RWPE1 (cell line): ENCODE data around the gene IREB2.

ENCODE experiments used
- CTCF ChIA-PET: fragments of 350-600 bp; sonication (Branson Sonifier 250); formaldehyde crosslinking; extraction: SDS; loops from one replicate; lab custom pipeline; 2021; lab: Yijun Ruan, JAX
- POLR2A ChIA-PET: fragments of 400-600 bp; formaldehyde crosslinking; extraction: SDS; loops from one replicate; lab custom pipeline; 2020; ENCODE audit warnings: antibody characterized with exemption; ENCODE audit not compliant: low non-redundant PET; lab: Yijun Ruan, JAX
- DNase-seq: peaks from one replicate; pipeline ENCODE4 v3.0.0; 2012; ENCODE audit warnings: low spot score
- H3K27ac ChIP-seq: fragments of 450-650 bp; 2 replicates; pipeline ENCODE4 v1.5.1; 2017
- CTCF ChIP-seq: fragments of 450-650 bp; conservative IDR thresholded peaks from 2 replicates; pipeline ENCODE4 v1.5.1; 2017; ENCODE audit warnings: low read depth, mild to moderate bottlenecking

Gene IREB2

DNA sequence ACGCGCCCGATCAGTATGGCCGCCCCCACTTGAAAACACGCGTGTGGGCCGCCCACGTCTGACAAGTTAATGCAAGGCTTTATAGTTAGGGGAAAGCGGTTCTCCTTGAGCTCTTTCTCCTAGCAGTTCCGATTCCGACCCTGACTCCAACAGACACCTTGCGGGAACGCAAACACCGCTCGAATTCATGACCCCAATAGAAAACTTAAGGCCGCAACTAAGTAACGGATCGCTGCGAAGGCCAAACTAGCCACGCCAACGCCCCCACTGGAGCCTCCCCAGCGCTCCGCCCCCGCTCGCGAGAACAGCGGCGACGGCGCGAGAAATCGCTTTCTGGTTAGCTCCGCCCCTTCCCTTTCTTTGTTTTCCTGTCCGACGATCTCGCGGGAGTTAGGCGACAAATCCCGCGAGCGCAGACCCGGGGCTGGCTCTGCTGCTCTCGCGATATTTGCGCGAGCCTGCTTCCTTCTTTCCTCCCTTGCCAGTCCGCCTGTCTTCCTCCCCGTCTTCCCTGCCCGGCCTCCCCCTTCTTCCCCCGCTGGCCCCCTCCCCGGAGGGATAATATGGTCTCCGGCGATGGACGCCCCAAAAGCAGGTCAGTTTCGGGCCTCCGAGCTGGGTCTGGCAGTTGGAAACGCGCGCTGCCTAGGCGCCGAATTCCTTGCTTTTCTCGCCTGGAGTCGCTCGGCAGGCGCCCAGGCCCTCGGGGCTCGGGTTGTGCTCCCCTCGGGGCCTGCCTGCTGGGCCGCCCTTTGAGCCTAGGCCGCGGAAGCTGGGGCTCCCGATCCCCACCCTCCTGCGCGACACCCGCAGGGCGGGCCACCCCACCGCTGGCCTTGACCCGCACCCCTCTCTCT is at the start of gene IREB2:
IREB2 (plus strand) TSS at position 455 of the 857 bp plus-strand sequence; CDS start at position 577, 122 bp downstream.
- CTCF ChIA-PET = interaction anchor here (0.5 to 2.0 kb wide), 3 partner anchors 10 to 17 kb away, joined by 3 to 6 read pairs (median 4); no protein-coding TSS in a partner anchor
- POLR2A ChIA-PET = interaction anchor here (1.1 kb wide), 1 partner anchor 15 kb away, joined by 3 read pairs; no protein-coding TSS in a partner anchor

DNA sequence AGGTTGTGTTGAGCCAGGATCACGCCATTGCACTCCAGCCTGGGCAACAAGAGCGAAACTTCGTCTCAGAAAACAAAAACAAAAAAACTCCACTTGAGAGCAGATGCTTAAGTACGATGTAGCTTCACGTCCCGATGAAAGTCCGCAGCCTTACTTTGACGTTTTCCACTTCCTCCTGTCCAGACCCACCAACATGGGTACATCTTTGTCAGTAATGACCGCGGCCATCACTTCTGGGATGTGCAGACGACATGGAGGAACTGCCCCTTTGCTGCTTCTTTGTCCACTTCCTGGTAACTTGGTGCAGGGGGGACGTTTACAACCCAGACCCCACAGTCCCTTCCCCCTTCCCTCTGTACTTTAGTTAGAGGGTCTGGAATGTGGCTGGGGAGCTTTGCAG is 49.2 kb upstream of the IREB2 start:
- POLR2A ChIA-PET = no interaction called here
- no peak for DNase-seq
- CTCF ChIA-PET = interaction anchor here (0.7 kb wide), 1 partner anchor 53 kb away, joined by 3 read pairs; no protein-coding TSS in a partner anchor
- no peak for TF ChIP-seq CTCF
- no peak overlapping the region for H3K27ac ChIP-seq

More for the DNA sequence above, at the start of gene IREB2:
- TF ChIP-seq CTCF = no peak
- peak; percentile 100 for DNase-seq
- H3K27ac ChIP-seq = peak within 1 kb of the TSS; percentile 88

DNA sequence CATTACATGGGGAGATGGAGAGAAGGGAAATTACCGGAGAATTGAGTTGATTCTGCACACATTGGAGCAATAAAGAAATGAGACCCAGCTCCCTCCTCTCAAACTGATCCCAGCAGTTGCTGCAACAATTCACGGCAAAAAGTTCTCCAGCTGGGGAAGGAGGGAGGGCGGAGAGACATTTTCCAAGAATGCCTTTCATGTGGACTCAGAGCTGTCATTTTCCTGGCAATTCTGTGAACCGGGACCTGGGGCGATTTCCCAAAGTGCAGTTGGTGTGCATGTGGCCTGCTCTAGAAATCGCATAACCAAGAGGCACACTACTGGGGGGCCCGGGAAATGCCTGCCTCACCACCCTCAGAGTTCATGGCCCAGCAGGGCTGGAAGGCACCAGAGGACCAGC is 48.7 kb upstream of the IREB2 start:
- DNase-seq = no peak
- ChIA-PET CTCF (interaction anchor here (0.7 kb wide), 1 partner anchor 53 kb away, joined by 3 read pairs; no protein-coding TSS in a partner anchor), POLR2A (no interaction called here)
- TF ChIP-seq CTCF = no peak
- no peak overlapping the region for H3K27ac ChIP-seq

DNA sequence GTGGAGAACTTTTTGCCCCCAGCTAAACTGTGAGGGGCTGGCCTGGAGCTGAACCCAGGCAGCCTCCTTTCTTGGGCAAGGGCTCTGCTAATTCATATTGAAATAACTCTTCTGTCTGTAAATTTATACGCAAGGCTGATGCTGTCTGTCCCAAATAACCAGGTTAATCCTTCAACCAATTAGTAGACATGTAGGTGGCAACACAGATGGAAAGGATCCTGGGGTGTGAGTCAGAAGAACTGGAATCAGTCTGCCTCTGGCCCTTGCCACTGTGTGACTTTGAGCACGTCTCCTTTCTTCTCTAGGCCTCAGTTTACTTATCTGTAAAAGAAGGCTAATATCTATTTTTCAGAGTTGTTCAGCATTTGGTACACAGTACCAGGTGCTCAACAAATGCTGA is 48.3 kb upstream of the IREB2 start:
- H3K27ac ChIP-seq = no peak overlapping the region
- POLR2A ChIA-PET = no interaction called here
- CTCF ChIA-PET = interaction anchor here (0.7 kb wide), 1 partner anchor 54 kb away, joined by 3 read pairs; no protein-coding TSS in a partner anchor
- TF ChIP-seq CTCF = no peak
- no peak for DNase-seq

- POLR2A ChIA-PET = no interaction called here
- CTCF ChIA-PET = no interaction called here
- no peak for TF ChIP-seq CTCF
- no peak overlapping the region for H3K27ac ChIP-seq
- no peak for DNase-seq
Measured at GRCh38 chr15:78390242-78390641, 47.8 kb upstream of the IREB2 start.

DNA sequence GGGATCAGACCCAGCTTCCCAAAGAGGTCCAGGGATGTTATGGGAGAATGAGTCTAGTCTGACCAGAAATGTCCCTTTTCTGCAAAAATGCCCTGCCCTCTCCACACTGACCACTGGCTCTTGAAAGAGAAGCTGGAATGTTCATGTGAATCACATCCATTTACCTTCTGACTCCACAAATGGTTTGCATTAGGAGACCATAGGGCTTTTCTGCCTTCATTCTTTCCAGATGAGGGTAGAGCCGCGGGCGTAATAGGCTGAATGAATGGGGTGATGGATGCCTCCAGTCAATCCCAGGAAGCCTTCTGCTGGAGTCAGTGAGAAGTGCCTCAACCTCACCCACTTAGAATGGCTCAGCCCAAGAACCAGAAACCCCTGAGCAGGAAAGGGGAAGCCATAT is 47.2 kb upstream of the IREB2 start:
- TF ChIP-seq CTCF = no peak
- POLR2A ChIA-PET = no interaction called here
- DNase-seq = no peak
- H3K27ac ChIP-seq = no peak overlapping the region
- CTCF ChIA-PET = no interaction called here
